ENCODE data around the gene NAP1L4. TPM values are rescaled to one million over a fixed set of nuclear protein-coding genes. Genes with fewer than 3 reads are reported as not detected.
A peak's percentile ranks its signal among the peaks of the same experiment; 100 is the strongest.

The NAP1L4 gene
- total RNA-seq, 1 experiment from 2014 or later = 274 TPM

GRCh38 chr11:2928605-2929530 is 63.3 kb downstream of the NAP1L4 start, which contains the start of gene PHLDA2:
PHLDA2 (minus strand) TSS chr11:2929420; CDS start chr11:2929364, 56 bp downstream.
- BruUV-seq (replicated peaks) = TSS peak; percentile 98
- H3K36me3 ChIP-seq (ENCODE audit: control insufficient read depth, insufficient read depth, low read length) = no peaks in the 10 kb centered on the region; the same call in 1 of the 2 replicates
- intact Hi-C loops (cut with micrococcal nuclease; ENCODE audit: unreplicated experiment) (no loop called here), in situ Hi-C loops (cut with HindIII; ENCODE audit: low pct_unique_long_range_greater_than_20kb, low sequenced_read_pairs) (no loop called here)
- no peaks in the 10 kb centered on the region for H3K9me3 ChIP-seq (ENCODE audit: control insufficient read depth, insufficient read depth, low read depth, low read length)
- POLR2A ChIA-PET = interaction anchor here (0.5 to 2.1 kb wide), 7 partner anchors 8 to 58 kb away, joined by 3 to 20 read pairs (median 7); a partner anchor contains a TSS
- TF ChIP-seq SIN3A (IDR thresholded peaks at IDR 0.05; ENCODE audit: borderline replicate concordance, insufficient read depth, low read depth, low read length) (peak; percentile 89), REST (IDR thresholded peaks at IDR 0.05; ENCODE audit: insufficient read depth in 1 of 2, low read depth in 2 of 2, low read length in 1 of 2) (no peak; a peak in 1 of 4 replicates), POLR2AphosphoS5 (IDR thresholded peaks at IDR 0.05; ENCODE audit: low read depth, low read length) (peak; percentile 99)
- DNase-seq (ENCODE audit: low read depth, low spot score) (no peak), ATAC-seq (peak; percentile 33)
- H3K4me1 ChIP-seq (ENCODE audit: control insufficient read depth, insufficient read depth, low read length) = peaks cover 73% of the 10 kb centered on the region
- no peaks in the 10 kb centered on the region for H3K27me3 ChIP-seq (ENCODE audit: control insufficient read depth, insufficient read depth, low read length)
- CTCF ChIA-PET = interaction anchor here (0.5 to 3.0 kb wide), 4 partner anchors 36 to 185 kb away, joined by 4 to 7 read pairs (median 6); no protein-coding TSS in a partner anchor
- peak within 1 kb of the TSS; percentile 97 for H3K27ac ChIP-seq (ENCODE audit: low read length)
- H3K4me3 ChIP-seq (ENCODE audit: low read depth in 2 of 2, low read length in 2 of 2) = peak within 1 kb of the TSS; percentile 84 to 98

GRCh38 chr11:2927851-2928604 is 64.1 kb downstream of the NAP1L4 start:
- Histone ChIP-seq H3K27ac (ENCODE audit: low read length) (peak overlapping the region; percentile 87), H3K36me3 (ENCODE audit: control insufficient read depth, insufficient read depth, low read length) (no peaks in the 10 kb centered on the region; the same call in 1 of the 2 replicates), H3K9me3 (ENCODE audit: control insufficient read depth, insufficient read depth, low read depth, low read length) (no peaks in the 10 kb centered on the region), H3K4me1 (ENCODE audit: control insufficient read depth, insufficient read depth, low read length) (peaks cover 66% of the 10 kb centered on the region), H3K27me3 (ENCODE audit: control insufficient read depth, insufficient read depth, low read length) (no peaks in the 10 kb centered on the region), H3K4me3 (ENCODE audit: low read depth in 2 of 2, low read length in 2 of 2) (peak overlapping the region; percentile 84 to 98)
- ATAC-seq = no peak
- ChIA-PET CTCF (no interaction called here), POLR2A (interaction anchor here (0.5 to 2.1 kb wide), 3 partner anchors 36 to 58 kb away, joined by 3 to 12 read pairs (median 5); no protein-coding TSS in a partner anchor)
- in situ Hi-C loops (cut with HindIII; ENCODE audit: low pct_unique_long_range_greater_than_20kb, low sequenced_read_pairs) (no loop called here), intact Hi-C loops (cut with micrococcal nuclease; ENCODE audit: unreplicated experiment) (no loop called here)
- no peak for DNase-seq (ENCODE audit: low read depth, low spot score)
- TF ChIP-seq POLR2AphosphoS5 (IDR thresholded peaks at IDR 0.05; ENCODE audit: low read depth, low read length) (no peak), TCF7L2 (IDR thresholded peaks at IDR 0.05; ENCODE audit: low read depth, low read length) (no peak), REST (IDR thresholded peaks at IDR 0.05; ENCODE audit: insufficient read depth in 1 of 2, low read depth in 2 of 2, low read length in 1 of 2) (no peak), CTCF (IDR thresholded peaks at IDR 0.05) (no peak), SIN3A (IDR thresholded peaks at IDR 0.05; ENCODE audit: borderline replicate concordance, insufficient read depth, low read depth, low read length) (peak; percentile 87; the same call in 1 of the 2 replicates)
- no TSS peak for BruUV-seq (replicated peaks)

All from Panc1 (cell line).